ENCODE data around the gene UBE3A.

The UBE3A gene

DNA sequence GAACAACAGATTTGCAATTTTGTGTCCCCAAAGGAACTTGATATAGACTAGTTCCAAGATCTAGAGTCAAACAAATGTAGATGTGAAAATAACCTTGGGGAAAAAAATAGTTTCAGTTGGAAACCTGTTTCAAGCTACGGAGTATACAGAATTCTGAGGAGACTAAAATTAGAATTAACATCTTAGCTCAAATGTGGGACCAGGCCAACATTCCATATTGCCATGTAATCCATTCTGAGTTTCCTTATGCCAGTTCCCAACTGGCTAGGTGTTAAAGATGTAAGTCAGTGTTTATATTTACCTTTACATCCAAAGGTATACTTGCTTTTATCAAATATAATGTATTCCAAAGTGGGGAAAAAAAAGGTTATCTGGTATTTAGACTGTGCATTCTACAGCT, 76.3 kb downstream of the UBE3A start:
- TF ChIP-seq, protein P1, sequence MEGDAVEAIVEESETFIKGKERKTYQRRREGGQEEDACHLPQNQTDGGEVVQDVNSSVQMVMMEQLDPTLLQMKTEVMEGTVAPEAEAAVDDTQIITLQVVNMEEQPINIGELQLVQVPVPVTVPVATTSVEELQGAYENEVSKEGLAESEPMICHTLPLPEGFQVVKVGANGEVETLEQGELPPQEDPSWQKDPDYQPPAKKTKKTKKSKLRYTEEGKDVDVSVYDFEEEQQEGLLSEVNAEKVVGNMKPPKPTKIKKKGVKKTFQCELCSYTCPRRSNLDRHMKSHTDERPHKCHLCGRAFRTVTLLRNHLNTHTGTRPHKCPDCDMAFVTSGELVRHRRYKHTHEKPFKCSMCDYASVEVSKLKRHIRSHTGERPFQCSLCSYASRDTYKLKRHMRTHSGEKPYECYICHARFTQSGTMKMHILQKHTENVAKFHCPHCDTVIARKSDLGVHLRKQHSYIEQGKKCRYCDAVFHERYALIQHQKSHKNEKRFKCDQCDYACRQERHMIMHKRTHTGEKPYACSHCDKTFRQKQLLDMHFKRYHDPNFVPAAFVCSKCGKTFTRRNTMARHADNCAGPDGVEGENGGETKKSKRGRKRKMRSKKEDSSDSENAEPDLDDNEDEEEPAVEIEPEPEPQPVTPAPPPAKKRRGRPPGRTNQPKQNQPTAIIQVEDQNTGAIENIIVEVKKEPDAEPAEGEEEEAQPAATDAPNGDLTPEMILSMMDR (conservative IDR thresholded peaks at IDR 0.05; ENCODE audit: low read depth), result no peak
- CTCF ChIA-PET, result no interaction called here
- no peak for DNase-seq (ENCODE audit: low spot score)
- H3K27ac ChIP-seq, result no peak overlapping the region
- POLR2A ChIA-PET (ENCODE audit: low non-redundant PET), result no interaction called here

DNA sequence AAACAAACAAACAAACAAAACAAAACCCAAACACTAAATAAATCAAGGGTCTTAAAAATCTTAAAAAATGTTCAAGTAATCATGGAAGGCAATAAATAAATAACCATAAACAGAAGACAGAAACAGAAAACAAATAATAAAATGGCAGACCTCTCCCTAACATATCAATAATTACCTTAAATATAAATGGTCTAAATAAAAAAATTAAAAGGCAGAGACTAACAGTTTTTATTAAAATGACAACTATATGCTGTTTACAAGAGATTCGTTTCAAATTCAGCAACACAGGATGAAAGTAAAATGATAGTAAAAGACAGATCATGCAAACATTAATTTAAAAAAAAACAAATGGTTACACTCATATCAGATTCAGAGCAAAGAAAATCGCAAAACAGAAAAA, 91.1 kb downstream of the UBE3A start:
- DNase-seq (ENCODE audit: low spot score), result no peak
- POLR2A ChIA-PET (ENCODE audit: low non-redundant PET), result no interaction called here
- H3K27ac ChIP-seq, result peak overlapping the region; percentile 62
- TF ChIP-seq, protein P1 (conservative IDR thresholded peaks at IDR 0.05; ENCODE audit: low read depth), result no peak
- CTCF ChIA-PET, result interaction anchor here (0.7 kb wide), 1 partner anchor 15 kb away, joined by 3 read pairs; no protein-coding TSS in a partner anchor

DNA sequence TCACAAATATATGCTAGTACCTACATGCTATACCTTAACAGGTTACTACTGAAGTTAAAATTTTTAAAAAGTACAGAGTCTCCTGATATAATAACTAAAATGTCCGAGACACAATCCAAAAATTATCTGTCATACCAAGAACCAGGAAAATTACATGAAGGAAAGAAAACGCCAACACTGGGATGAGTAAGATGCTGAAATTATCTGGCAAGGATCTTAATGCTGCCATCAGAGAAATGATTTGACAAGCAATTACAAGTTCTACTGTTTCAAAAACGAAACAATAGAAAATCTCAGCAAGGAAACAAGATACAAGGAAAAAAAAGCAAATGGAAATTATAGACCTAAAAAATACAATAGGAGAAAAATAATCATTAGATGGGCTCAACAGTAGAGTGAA, 92.5 kb downstream of the UBE3A start:
- TF ChIP-seq, protein P1 (conservative IDR thresholded peaks at IDR 0.05; ENCODE audit: low read depth), result no peak
- ChIA-PET POLR2A (ENCODE audit: low non-redundant PET) (no interaction called here), CTCF (interaction anchor here (0.5 to 1.2 kb wide), 4 partner anchors 12 to 53 kb away, joined by 3 to 8 read pairs (median 3); no protein-coding TSS in a partner anchor)
- H3K27ac ChIP-seq, result peak overlapping the region; percentile 86
- DNase-seq (ENCODE audit: low spot score), result no peak

DNA sequence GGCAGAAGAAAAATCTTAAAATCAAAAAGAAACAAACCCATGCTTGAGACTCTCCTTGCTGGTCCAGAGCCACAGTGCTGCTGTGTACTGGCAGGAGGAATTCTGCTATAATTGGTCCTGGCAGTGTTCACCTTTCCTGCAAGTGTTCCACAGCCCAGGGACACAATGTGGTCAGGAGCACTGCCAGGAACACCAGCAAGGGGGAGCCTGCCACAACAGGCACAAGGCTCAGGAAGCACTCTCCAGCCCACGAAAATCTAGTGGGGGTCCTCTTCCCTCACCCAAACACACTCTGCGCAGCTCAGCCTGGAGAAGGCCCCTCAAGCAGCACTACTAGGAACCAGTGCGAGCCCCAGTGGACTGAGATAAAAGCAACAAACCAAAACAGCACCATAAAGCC, 92.9 kb downstream of the UBE3A start:
- ChIA-PET CTCF (interaction anchor here (0.6 to 1.2 kb wide), 4 partner anchors 13 to 38 kb away, joined by 3 to 8 read pairs (median 4); no protein-coding TSS in a partner anchor), POLR2A (ENCODE audit: low non-redundant PET) (no interaction called here)
- TF ChIP-seq, protein P1 (conservative IDR thresholded peaks at IDR 0.05; ENCODE audit: low read depth), result peak; percentile 30

DNA sequence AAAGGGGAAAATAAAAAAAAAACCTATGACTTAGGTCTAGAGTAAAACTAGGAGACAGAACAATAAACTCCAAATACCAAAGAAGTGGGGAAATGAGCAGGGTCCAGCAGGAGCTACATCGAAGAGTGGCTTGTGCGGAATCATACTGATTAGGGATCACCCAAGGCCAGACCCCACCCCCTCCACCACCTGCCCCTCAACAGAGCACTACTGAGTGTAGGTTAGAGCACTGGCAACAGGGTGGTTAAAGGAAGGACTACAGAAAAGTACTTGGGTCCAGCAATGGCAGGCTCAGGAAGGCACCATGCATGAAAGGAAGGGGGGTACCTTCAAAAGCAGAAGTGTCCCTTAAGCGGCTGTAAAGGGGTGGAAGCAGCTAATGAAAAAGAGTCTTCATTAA, 96.2 kb downstream of the UBE3A start:
- no peak for DNase-seq (ENCODE audit: low spot score)
- ChIA-PET POLR2A (ENCODE audit: low non-redundant PET) (no interaction called here), CTCF (interaction anchor here (0.6 kb wide), 1 partner anchor 151 kb away, joined by 3 read pairs; no protein-coding TSS in a partner anchor)
- H3K27ac ChIP-seq, result no peak overlapping the region
- TF ChIP-seq, protein P1 (conservative IDR thresholded peaks at IDR 0.05; ENCODE audit: low read depth), result no peak

More for the DNA sequence above, 92.9 kb downstream of the UBE3A start:
- H3K27ac ChIP-seq, result peak overlapping the region; percentile 86
- peak; percentile 19 for DNase-seq (ENCODE audit: low spot score)

DNA sequence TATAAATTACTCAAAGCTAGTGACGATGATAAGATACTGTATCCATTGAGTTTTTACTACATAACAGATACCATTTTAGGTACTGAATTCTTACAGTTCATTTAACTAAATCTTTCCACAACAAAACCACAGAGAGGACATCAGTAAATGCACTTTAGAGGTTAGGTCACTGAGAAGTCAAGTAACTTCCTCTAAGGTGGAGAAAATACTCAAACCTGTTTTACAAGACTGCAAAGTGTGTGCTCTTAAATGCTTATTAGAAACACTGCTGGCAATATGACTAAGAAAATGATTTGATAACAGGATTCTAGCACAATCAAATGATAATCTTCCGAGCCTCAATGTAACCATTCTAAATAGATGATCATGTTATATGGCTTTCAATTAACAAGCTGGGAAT, 99.4 kb downstream of the UBE3A start:
- TF ChIP-seq, protein P1 (conservative IDR thresholded peaks at IDR 0.05; ENCODE audit: low read depth), result no peak
- no peak overlapping the region for H3K27ac ChIP-seq
- ChIA-PET POLR2A (ENCODE audit: low non-redundant PET) (no interaction called here), CTCF (no interaction called here)
- no peak for DNase-seq (ENCODE audit: low spot score)

Data from RWPE1 (cell line).